SK-N-SH (cell line): ENCODE results near the gene PHACTR2. TPM values are rescaled to one million over a fixed set of nuclear protein-coding genes. Genes with fewer than 3 reads are reported as not detected.
"Not testable (repeated sequence)": the region's sequence is repeated elsewhere in the genome, so short reads cannot be mapped to it uniquely, and the experiment has no call there.

Experiments used
- CTCF ChIA-PET: fragments of 300-600, 350-600 bp; formaldehyde crosslinking; extraction: SDS; loops from one replicate; lab custom pipeline; 2021; lab: Yijun Ruan, JAX
- POLR2A ChIA-PET: fragments of 350-600 bp; sonication (Branson Sonifier 250); formaldehyde crosslinking; extraction: SDS; loops from one replicate; lab custom pipeline; 2020; ENCODE audit warnings: antibody characterized with exemption, inconsistent platforms; lab: Yijun Ruan, JAX
- DNase-seq: peaks from one replicate; pipeline ENCODE4 v3.0.0; 2012
- H2AFZ ChIP-seq: fragments of 200-600 bp; sonication (generic); 2 replicates; pipeline ENCODE4 v1.8.1; 2016; ENCODE audit warnings: antibody characterized with exemption, mild to moderate bottlenecking, low read depth
- H3F3A ChIP-seq: fragments of 200-600 bp; sonication (generic); replicated peaks from 2 replicates; pipeline ENCODE3; 2016; ENCODE audit warnings: antibody characterized with exemption, mild to moderate bottlenecking; ENCODE audit not compliant: insufficient read depth
- H3K27ac ChIP-seq, 2 experiments: fragments of 200-500 bp in 1 of 2; fragments of 200-600 bp in 1 of 2; sonication (Bioruptor generic) in 1 of 2; sonication (generic), shearing (Covaris generic) in 1 of 2; 2 replicates each; pipeline versions ENCODE4 v1.5.1 to v1.6.1; 2014 to 2016; ENCODE audit warnings: low read depth in 2 of 2, inconsistent platforms in 1 of 2, low read length in 1 of 2, mild to moderate bottlenecking in 1 of 2, mixed read lengths in 1 of 2
- H3K27me3 ChIP-seq: fragments of 200-600 bp; sonication (generic), shearing (Covaris generic); 2 replicates; pipeline ENCODE4 v1.6.1; 2016; ENCODE audit warnings: mixed run types; ENCODE audit not compliant: insufficient read depth
- H3K36me3 ChIP-seq, 2 experiments: fragments of 200-500 bp in 1 of 2; fragments of 200-600 bp in 1 of 2; sonication (Bioruptor generic) in 1 of 2; sonication (generic) in 1 of 2; replicated peaks in 1 of 2; 2 replicates each; pipeline versions ENCODE3 to v1.5.1; 2014 to 2016; ENCODE audit warnings: low read length in 1 of 2, mild to moderate bottlenecking in 1 of 2; ENCODE audit not compliant: insufficient read depth in 2 of 2, control insufficient read depth in 1 of 2
- H3K4me1 ChIP-seq, 2 experiments: fragments of 200-500 bp in 1 of 2; fragments of 200-600 bp in 1 of 2; sonication (Bioruptor generic) in 1 of 2; sonication (generic), shearing (Covaris generic) in 1 of 2; 2 replicates each; pipeline versions ENCODE4 v1.5.1 to v1.6.1; 2014 to 2016; ENCODE audit warnings: low read depth in 1 of 2, low read length in 1 of 2, mixed run types in 1 of 2; ENCODE audit not compliant: insufficient read depth in 2 of 2, control insufficient read depth in 1 of 2
- H3K4me2 ChIP-seq: fragments of 200-600 bp; sonication (generic), shearing (Covaris generic); 2 replicates; pipeline ENCODE4 v1.6.1; 2017; ENCODE audit warnings: mixed run types
- H3K4me3 ChIP-seq, 2 experiments: fragments of 200-500 bp in 1 of 2; fragments of 200-600 bp in 1 of 2; sonication (Bioruptor generic) in 1 of 2; sonication (generic), shearing (Covaris generic) in 1 of 2; 2 replicates each; pipeline versions ENCODE4 v1.5.1 to v1.8.1; 2014 to 2016; ENCODE audit warnings: low read depth in 2 of 2, inconsistent platforms in 1 of 2, low read length in 1 of 2, mild to moderate bottlenecking in 1 of 2, mixed read lengths in 1 of 2, moderate library complexity in 1 of 2
- H3K79me2 ChIP-seq: fragments of 200-600 bp; sonication (generic); 2 replicates; pipeline ENCODE4 v1.8.1; 2017; ENCODE audit warnings: mild to moderate bottlenecking; ENCODE audit not compliant: insufficient read depth
- H3K9ac ChIP-seq: fragments of 200-600 bp; sonication (generic); 2 replicates; pipeline ENCODE4 v1.6.1; 2017; ENCODE audit warnings: mixed run types
- H3K9me2 ChIP-seq: fragments of 200-600 bp; sonication (generic); 2 replicates; pipeline ENCODE4 v1.6.1; 2017; ENCODE audit warnings: mixed run types
- H3K9me3 ChIP-seq: fragments of 200-600 bp; sonication (generic); 2 replicates; pipeline ENCODE4 v1.6.1; 2017; ENCODE audit warnings: mixed run types, mild to moderate bottlenecking, moderate library complexity
- H4K20me1 ChIP-seq: fragments of 200-600 bp; sonication (generic); 2 replicates; pipeline ENCODE4 v1.6.1; 2017; ENCODE audit warnings: mild to moderate bottlenecking, mixed run types; ENCODE audit not compliant: insufficient read depth
- CHD2 ChIP-seq: fragments of 150-350 bp; IDR thresholded peaks from 2 replicates; pipeline ENCODE4 v1.6.1; 2018; ENCODE audit warnings: low read length; ENCODE audit not compliant: partially characterized antibody
- ELF1 ChIP-seq: IDR thresholded peaks from 2 replicates; pipeline ENCODE4 v1.4.0; 2012
- EP300 ChIP-seq, 2 experiments: IDR thresholded peaks; 2 replicates each; pipeline versions ENCODE4 v1.4.0 to v1.6.1; 2012; ENCODE audit warnings: borderline replicate concordance in 1 of 2, low read depth in 1 of 2, low read length in 1 of 2
- FOXJ3 ChIP-seq: sonication (generic); formaldehyde crosslinking; IDR thresholded peaks from 2 replicates; pipeline ENCODE4 v1.5.1; 2020; ENCODE audit warnings: mild to moderate bottlenecking, missing genetic modification reagents
- FOXM1 ChIP-seq: IDR thresholded peaks from 2 replicates; pipeline ENCODE4 v1.4.0; 2012; ENCODE audit warnings: low read depth, mild to moderate bottlenecking
- MEF2A ChIP-seq: IDR thresholded peaks from 2 replicates; pipeline ENCODE4 v1.4.0; 2012; ENCODE audit warnings: low read depth, borderline replicate concordance
- NRF1 ChIP-seq: IDR thresholded peaks from 2 replicates; pipeline ENCODE4 v1.6.1; 2012; ENCODE audit warnings: low read depth, mild to moderate bottlenecking, low read length
- POLR2AphosphoS5 ChIP-seq: IDR thresholded peaks from 2 replicates; pipeline ENCODE4 v1.6.1; 2012; ENCODE audit warnings: low read depth, low read length
- RAD21 ChIP-seq: IDR thresholded peaks from 2 replicates; pipeline ENCODE4 v1.6.1; 2012; ENCODE audit warnings: mild to moderate bottlenecking, low read length
- RCOR1 ChIP-seq: fragments of 150-350 bp; IDR thresholded peaks from 2 replicates; pipeline ENCODE4 v1.6.1; 2017; ENCODE audit warnings: antibody characterized with exemption, low read length
- RFX5 ChIP-seq: IDR thresholded peaks from 2 replicates; pipeline ENCODE4 v1.6.1; 2012; ENCODE audit warnings: mild to moderate bottlenecking, improper control_type of control experiment, low read length
- TCF12 ChIP-seq: IDR thresholded peaks from 2 replicates; pipeline ENCODE4 v1.4.0; 2012
- YY1 ChIP-seq: IDR thresholded peaks from 2 replicates; pipeline ENCODE4 v1.4.0; 2012; ENCODE audit warnings: low read depth, mild to moderate bottlenecking
- WGBS: methylation state at CpG from one replicate; pipeline ENCODE4 v1.1.6; 2017; ENCODE audit warnings: low lambda C conversion rate; 5-methylcytosine and 5-hydroxymethylcytosine counted together
- polyA plus RNA-seq, 3 experiments: library from polyadenylated mRNA; depleted of rRNA; stranded (reverse); fragments of >200 nt; gene quantifications; 2 replicates each; pipeline ENCODE4 v1.2.3, GENCODE V29; 2012
- TF ChIP-seq, protein P1 (sequence below): fragments of 200-600 bp; sonication (generic); IDR thresholded peaks from 2 replicates; pipeline ENCODE4 v1.6.1; 2017; ENCODE audit warnings: antibody characterized with exemption, mild to moderate bottlenecking, moderate library complexity
- TF ChIP-seq, protein P2 (sequence below): IDR thresholded peaks from 2 replicates; pipeline ENCODE4 v1.4.0; 2012; ENCODE audit warnings: low read depth

PHACTR2 gene
- polyA plus RNA-seq, 1 of the 3 experiments (the other 2 are of a cell fraction) = 5.0 TPM

DNA sequence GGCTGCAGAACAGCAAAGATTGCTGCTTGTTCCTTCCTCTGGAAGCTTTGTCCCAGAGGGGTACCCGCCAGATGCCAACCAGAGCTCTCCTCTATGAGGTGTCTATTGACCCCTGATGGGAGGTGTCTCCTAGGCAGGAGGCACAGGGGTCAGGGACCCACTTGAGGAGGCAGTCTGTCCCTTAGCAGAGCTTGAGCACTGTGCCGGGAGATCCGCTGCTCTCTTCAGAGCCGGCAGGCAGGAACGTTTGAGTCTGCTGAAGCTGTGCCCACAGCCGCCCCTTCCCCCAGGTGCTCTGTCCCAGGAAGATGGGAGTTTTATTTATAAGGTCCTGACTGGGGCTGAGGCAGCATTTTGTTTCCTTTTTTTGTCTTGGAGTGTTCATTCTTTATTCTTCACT is 179.0 kb downstream of the PHACTR2 start:
- H3K9me3 ChIP-seq, H3K9me2 ChIP-seq, H3K4me1 ChIP-seq, H3K9ac ChIP-seq, H3K4me3 ChIP-seq, H3F3A ChIP-seq, H3K4me2 ChIP-seq, POLR2A ChIA-PET, H3K27me3 ChIP-seq, CTCF ChIA-PET, H3K27ac ChIP-seq, H2AFZ ChIP-seq, H4K20me1 ChIP-seq, DNase-seq: not testable (repeated sequence)
- 100% methylated on average over 3 of the region's 6 CpGs for WGBS
- H3K36me3 ChIP-seq = peaks cover 54 to 90% of the 10 kb centered on the region in 2 experiments
- peaks cover 50% of the 10 kb centered on the region for H3K79me2 ChIP-seq

DNA sequence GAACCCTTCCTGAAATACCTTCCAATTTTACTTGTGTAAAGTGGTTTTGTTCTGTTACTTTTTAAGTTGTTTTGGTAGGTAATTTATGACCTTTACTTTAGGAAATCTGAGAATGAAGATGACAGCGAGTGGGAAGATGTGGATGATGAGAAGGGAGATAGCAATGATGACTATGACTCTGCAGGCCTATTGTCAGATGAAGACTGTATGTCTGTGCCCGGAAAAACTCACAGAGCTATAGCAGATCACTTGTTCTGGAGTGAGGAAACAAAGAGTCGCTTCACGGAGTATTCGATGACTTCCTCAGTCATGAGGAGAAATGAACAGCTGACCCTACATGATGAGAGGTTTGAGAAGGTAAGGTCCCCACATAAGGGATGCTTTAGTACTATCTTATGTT is 179.9 kb downstream of the PHACTR2 start:
- Histone ChIP-seq H2AFZ (no peak overlapping the region), H3K27me3 (no peaks in the 10 kb centered on the region), H3K4me3 (no peak overlapping the region), H3K9me3 (no peaks in the 10 kb centered on the region), H4K20me1 (no peaks in the 10 kb centered on the region), H3K79me2 (peaks cover 41% of the 10 kb centered on the region), H3F3A (no peaks in the 10 kb centered on the region), H3K9me2 (no peaks in the 10 kb centered on the region), H3K4me2 (no peak overlapping the region), H3K9ac (no peak overlapping the region), H3K4me1 (no peaks in the 10 kb centered on the region), H3K36me3 (peaks cover 63 to 88% of the 10 kb centered on the region in 2 experiments)
- WGBS = 94% methylated on average over 5 of the region's 5 CpGs
- ChIA-PET CTCF (no interaction called here), POLR2A (no interaction called here)
- no peak for DNase-seq
- TF ChIP-seq ELF1 (no peak), MEF2A (no peak), RCOR1 (no peak)
- TF ChIP-seq, all 33 proteins: peak for 0
- no peak overlapping the region for H3K27ac ChIP-seq

DNA sequence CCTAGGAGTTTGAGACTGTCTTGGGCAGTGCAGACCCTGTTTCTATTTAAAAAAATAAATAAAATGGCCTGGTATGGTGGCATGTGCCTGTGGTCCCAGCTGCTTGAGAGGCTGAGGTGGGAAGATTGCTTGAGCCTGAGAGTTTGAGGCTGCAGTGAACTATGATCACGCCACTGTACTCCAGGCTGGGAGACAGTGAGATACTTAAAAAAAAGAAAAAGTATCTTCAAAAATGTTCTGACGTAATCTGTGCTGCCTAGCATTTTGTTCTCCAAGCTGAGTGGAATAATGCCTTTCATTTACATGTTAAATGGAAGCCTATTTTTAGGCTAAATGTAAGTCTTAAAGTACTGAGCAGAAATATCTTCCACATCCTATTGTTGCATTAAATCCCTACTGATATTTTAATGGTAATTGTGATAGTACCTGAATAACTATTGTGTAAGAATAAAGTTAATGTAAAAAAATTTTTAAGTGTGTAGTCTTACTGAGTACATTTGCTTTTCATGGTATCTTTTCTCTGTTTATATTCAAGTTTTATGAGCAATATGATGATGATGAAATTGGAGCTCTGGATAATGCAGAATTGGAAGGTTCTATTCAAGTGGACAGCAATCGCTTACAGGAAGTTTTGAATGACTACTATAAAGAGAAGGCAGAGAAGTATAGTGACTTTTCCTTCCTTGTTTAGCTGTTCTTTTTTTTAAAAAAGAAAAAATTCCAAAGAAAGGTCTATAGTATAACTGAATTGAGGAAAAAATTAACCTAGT is 182.3 kb downstream of the PHACTR2 start:
- TF ChIP-seq RFX5 (no peak), FOXJ3 (no peak), YY1 (no peak), NRF1 (no peak), TCF12 (no peak), MEF2A (no peak), POLR2AphosphoS5 (no peak), RAD21 (no peak), FOXM1 (no peak), EP300 (IDR thresholded peaks at IDR 0.05; ENCODE audit: borderline replicate concordance in 1 of 2, low read depth in 1 of 2, low read length in 1 of 2) (no peak), CHD2 (no peak)
- TF ChIP-seq, protein P1, sequence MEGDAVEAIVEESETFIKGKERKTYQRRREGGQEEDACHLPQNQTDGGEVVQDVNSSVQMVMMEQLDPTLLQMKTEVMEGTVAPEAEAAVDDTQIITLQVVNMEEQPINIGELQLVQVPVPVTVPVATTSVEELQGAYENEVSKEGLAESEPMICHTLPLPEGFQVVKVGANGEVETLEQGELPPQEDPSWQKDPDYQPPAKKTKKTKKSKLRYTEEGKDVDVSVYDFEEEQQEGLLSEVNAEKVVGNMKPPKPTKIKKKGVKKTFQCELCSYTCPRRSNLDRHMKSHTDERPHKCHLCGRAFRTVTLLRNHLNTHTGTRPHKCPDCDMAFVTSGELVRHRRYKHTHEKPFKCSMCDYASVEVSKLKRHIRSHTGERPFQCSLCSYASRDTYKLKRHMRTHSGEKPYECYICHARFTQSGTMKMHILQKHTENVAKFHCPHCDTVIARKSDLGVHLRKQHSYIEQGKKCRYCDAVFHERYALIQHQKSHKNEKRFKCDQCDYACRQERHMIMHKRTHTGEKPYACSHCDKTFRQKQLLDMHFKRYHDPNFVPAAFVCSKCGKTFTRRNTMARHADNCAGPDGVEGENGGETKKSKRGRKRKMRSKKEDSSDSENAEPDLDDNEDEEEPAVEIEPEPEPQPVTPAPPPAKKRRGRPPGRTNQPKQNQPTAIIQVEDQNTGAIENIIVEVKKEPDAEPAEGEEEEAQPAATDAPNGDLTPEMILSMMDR = no peak
- TF ChIP-seq, protein P2, sequence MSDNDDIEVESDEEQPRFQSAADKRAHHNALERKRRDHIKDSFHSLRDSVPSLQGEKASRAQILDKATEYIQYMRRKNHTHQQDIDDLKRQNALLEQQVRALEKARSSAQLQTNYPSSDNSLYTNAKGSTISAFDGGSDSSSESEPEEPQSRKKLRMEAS = no peak
- TF ChIP-seq, all 33 proteins: peak for 0
- Histone ChIP-seq H3K4me1 (no peaks in the 10 kb centered on the region), H3K36me3 (peaks cover 84 to 94% of the 10 kb centered on the region in 2 experiments), H3K9me2 (no peaks in the 10 kb centered on the region), H4K20me1 (no peaks in the 10 kb centered on the region), H3K4me3 (no peak overlapping the region), H3K4me2 (no peak overlapping the region), H3K27ac (no peak overlapping the region), H2AFZ (no peak overlapping the region), H3K9ac (no peak overlapping the region), H3F3A (peaks cover 9% of the 10 kb centered on the region), H3K27me3 (no peaks in the 10 kb centered on the region), H3K9me3 (no peaks in the 10 kb centered on the region), H3K79me2 (peaks cover 17% of the 10 kb centered on the region; the same call in 1 of the 2 replicates)
- ChIA-PET POLR2A (interaction anchor here (1.3 kb wide), 1 partner anchor 17 kb away, joined by 3 read pairs; the partner anchor contains the start of gene LTV1), CTCF (interaction anchor here (0.9 kb wide), 1 partner anchor 25 kb away, joined by 3 read pairs; no protein-coding TSS in a partner anchor)
- WGBS = 98% methylated on average over 3 of the region's 3 CpGs
- no peak for DNase-seq
